HepG2 (cell line): ENCODE results near the gene PI3. TPM values are rescaled to one million over a fixed set of nuclear protein-coding genes. Genes with fewer than 3 reads are reported as not detected.
A peak's percentile ranks its signal among the peaks of the same experiment; 100 is the strongest.

Source experiments
- CENPT ChIP-seq: sonication (generic); formaldehyde crosslinking; IDR thresholded peaks from 2 replicates; pipeline ENCODE4 v1.8.0; 2022; ENCODE audit warnings: low read depth, mild to moderate bottlenecking, moderate library complexity, missing genetic modification reagents
- DBP ChIP-seq: sonication (generic); formaldehyde crosslinking; IDR thresholded peaks from 2 replicates; pipeline ENCODE4 v1.4.0; 2020; ENCODE audit warnings: missing genetic modification reagents; ENCODE audit errors: not compliant biosample characterization
- ETV5 ChIP-seq: IDR thresholded peaks from 2 replicates; pipeline ENCODE4 v1.6.1; 2018; ENCODE audit warnings: missing biosample characterization, missing genetic modification reagents, inconsistent platforms, borderline replicate concordance
- GABPA ChIP-seq, 2 experiments: IDR thresholded peaks; 2 replicates each; pipeline ENCODE4 v1.6.1; 2011 to 2016; ENCODE audit warnings: low read depth in 2 of 2, low read length in 1 of 2, missing biosample characterization in 1 of 2, missing genetic modification characterization in 1 of 2
- HOXD1 ChIP-seq: sonication (generic); formaldehyde crosslinking; IDR thresholded peaks from 2 replicates; pipeline ENCODE4 v1.5.0; 2020; ENCODE audit warnings: missing genetic modification reagents
- IRF1 ChIP-seq: sonication (generic); formaldehyde crosslinking; IDR thresholded peaks from 2 replicates; pipeline ENCODE4 v1.4.0; 2020; ENCODE audit warnings: low read depth, mild to moderate bottlenecking, missing genetic modification reagents
- KAT8 ChIP-seq: IDR thresholded peaks from 2 replicates; pipeline ENCODE4 v1.6.1; 2016; ENCODE audit warnings: missing genetic modification reagents, missing compliant biosample characterization
- LBX2 ChIP-seq: sonication (generic); formaldehyde crosslinking; IDR thresholded peaks from 2 replicates; pipeline ENCODE4 v1.5.0; 2020; ENCODE audit warnings: missing genetic modification reagents, mild to moderate bottlenecking, borderline replicate concordance
- PHF20 ChIP-seq: sonication (generic); formaldehyde crosslinking; IDR thresholded peaks from 2 replicates; pipeline ENCODE4 v1.5.0; 2020; ENCODE audit warnings: mild to moderate bottlenecking, missing genetic modification reagents
- RXRA ChIP-seq: sonication (generic); formaldehyde crosslinking; IDR thresholded peaks from 2 replicates; pipeline ENCODE4 v1.5.1; 2020; ENCODE audit warnings: missing genetic modification reagents
- SMC3 ChIP-seq: IDR thresholded peaks from 2 replicates; pipeline ENCODE4 v1.6.1; 2011; ENCODE audit warnings: low read length, improper control_type of control experiment
- TBL1XR1 ChIP-seq: fragments of 150-350 bp; IDR thresholded peaks from 2 replicates; pipeline ENCODE4 v1.6.1; 2014; ENCODE audit warnings: borderline replicate concordance, low read length; ENCODE audit not compliant: partially characterized antibody
- TBP ChIP-seq: sonication (generic); formaldehyde crosslinking; IDR thresholded peaks from 2 replicates; pipeline ENCODE4 v1.5.0; 2020; ENCODE audit warnings: missing genetic modification reagents
- TBX3 ChIP-seq: fragments of 450-650 bp; IDR thresholded peaks from 2 replicates; pipeline ENCODE4 v1.6.1; 2017; ENCODE audit warnings: antibody characterized with exemption, mild to moderate bottlenecking, inconsistent platforms, borderline replicate concordance
- YY1 ChIP-seq: IDR thresholded peaks from 2 replicates; pipeline ENCODE4 v1.6.1; 2011; ENCODE audit warnings: low read length, low read depth, moderate library complexity, mild to moderate bottlenecking; ENCODE audit not compliant: insufficient read depth, insufficient replicate concordance
- ZNF225 ChIP-seq: sonication (generic); formaldehyde crosslinking; IDR thresholded peaks from 2 replicates; pipeline ENCODE4 v1.4.0; 2020; ENCODE audit warnings: mild to moderate bottlenecking, missing genetic modification reagents
- ZNF24 ChIP-seq: fragments of 450-650 bp; IDR thresholded peaks from 2 replicates; pipeline ENCODE4 v1.6.1; 2017; ENCODE audit warnings: antibody characterized with exemption, mild to moderate bottlenecking
- ZNF280D ChIP-seq: sonication (generic); formaldehyde crosslinking; IDR thresholded peaks from 2 replicates; pipeline ENCODE4 v1.5.1; 2020; ENCODE audit warnings: mild to moderate bottlenecking, missing genetic modification reagents
- ZNF362 ChIP-seq: sonication (generic); formaldehyde crosslinking; IDR thresholded peaks from 2 replicates; pipeline ENCODE4 v1.4.0; 2020; ENCODE audit warnings: missing genetic modification reagents, mild to moderate bottlenecking, borderline replicate concordance
- ZNF543 ChIP-seq: sonication (generic); formaldehyde crosslinking; IDR thresholded peaks from 2 replicates; pipeline ENCODE4 v1.4.0; 2020; ENCODE audit warnings: mild to moderate bottlenecking, missing genetic modification reagents
- ZNF615 ChIP-seq: sonication (generic); formaldehyde crosslinking; IDR thresholded peaks from 2 replicates; pipeline ENCODE4 v1.5.0; 2020; ENCODE audit warnings: mild to moderate bottlenecking, missing genetic modification reagents, borderline replicate concordance
- ZNF629 ChIP-seq: sonication (generic); formaldehyde crosslinking; conservative IDR thresholded peaks from 2 replicates; pipeline ENCODE4 v1.5.0; 2020; ENCODE audit warnings: missing genetic modification reagents
- ZNF720 ChIP-seq: sonication (generic); formaldehyde crosslinking; IDR thresholded peaks from 2 replicates; pipeline ENCODE4 v1.4.0; 2020; ENCODE audit warnings: missing genetic modification reagents
- ZNF766 ChIP-seq: sonication (generic); formaldehyde crosslinking; IDR thresholded peaks from 2 replicates; pipeline ENCODE4 v1.5.0; 2020; ENCODE audit warnings: missing genetic modification reagents, borderline replicate concordance
- polyA plus RNA-seq, 8 experiments: library from polyadenylated mRNA; depleted of rRNA in 3 of 8; stranded (reverse) in 7 of 8; unstranded in 1 of 8; fragments of >200 nt; fragmentation: Illumina TruSeq in 4 of 8; extraction: Trizol in 4 of 8; gene quantifications; 2 replicates each; pipeline versions ENCODE4 v1.2.1 to v1.2.3, GENCODE V29; 2011 to 2016; ENCODE audit warnings: low read depth in 4 of 8, missing spikeins in 1 of 8, mixed read lengths in 1 of 8; ENCODE audit not compliant: insufficient read depth in 1 of 8
- total RNA-seq, 5 experiments: library from RNA; depleted of rRNA; stranded (reverse); fragments of >200 nt; fragmentation: Illumina TruSeq; extraction: Trizol; gene quantifications; 2 replicates each; pipeline ENCODE4 v1.2.3, GENCODE V29; 2016; ENCODE audit warnings: low read depth in 1 of 5

The PI3 gene
- total and polyA plus RNA-seq, 2 of the 13 experiments (the other 11 are each of a cell fraction or from before 2014, with no cell fraction given): 0.22 TPM; not detected in 1

GRCh38 chr20:45138561-45139300 is 36.0 kb upstream of the PI3 start (continued):
- TF ChIP-seq CENPT (CRISPR knock-in tag): no peak
- TF ChIP-seq TBX3: no peak
- 0 out of 2 replicates have a peak, but pooled peaks have one; percentile 33 for TF ChIP-seq ZNF766 (CRISPR knock-in tag)
- TF ChIP-seq DBP (CRISPR knock-in tag): no peak
- peak; percentile 28; the same call in 1 of the 2 replicates for TF ChIP-seq KAT8 (CRISPR knock-in tag)
- TF ChIP-seq ZNF720 (CRISPR knock-in tag): 0 out of 2 replicates have a peak, but pooled peaks have one; percentile 30
- no peak for TF ChIP-seq SMC3
- TF ChIP-seq ZNF225 (CRISPR knock-in tag): no peak
- no peak for TF ChIP-seq PHF20 (CRISPR knock-in tag)
- no peak for TF ChIP-seq LBX2
- no peak for TF ChIP-seq ZNF629 (CRISPR knock-in tag)
- peak; percentile 31; the same call in 1 of the 2 replicates for TF ChIP-seq RXRA
- no peak for TF ChIP-seq ZNF615 (CRISPR knock-in tag)
- no peak for TF ChIP-seq TBL1XR1
- no peak for TF ChIP-seq ZNF24
- no peak for TF ChIP-seq ZNF543 (CRISPR knock-in tag)
- no peak for TF ChIP-seq ETV5 (CRISPR knock-in tag)
- TF ChIP-seq ZNF280D (CRISPR knock-in tag): no peak
- no peak for TF ChIP-seq IRF1 (CRISPR knock-in tag)
- no peak for TF ChIP-seq HOXD1
- TF ChIP-seq YY1: no peak
- peak; percentile 52 for TF ChIP-seq GABPA (IDR thresholded peaks at IDR 0.05; ENCODE audit: low read depth, low read length)
- peak; percentile 76 for TF ChIP-seq GABPA (CRISPR knock-in tag; IDR thresholded peaks at IDR 0.05; ENCODE audit: low read depth)
- no peak for TF ChIP-seq TBP (CRISPR knock-in tag)
- no peak for TF ChIP-seq ZNF362 (CRISPR knock-in tag)
